Measurements from ENCODE around the gene PLA2G6.
"Not testable (repeated sequence)": the region's sequence is repeated elsewhere in the genome, so short reads cannot be mapped to it uniquely, and the experiment has no call there.

PLA2G6 gene

GRCh38 chr22:38126928-38127668, 54.5 kb downstream of the PLA2G6 start:
- no peak for DNase-seq

DNA sequence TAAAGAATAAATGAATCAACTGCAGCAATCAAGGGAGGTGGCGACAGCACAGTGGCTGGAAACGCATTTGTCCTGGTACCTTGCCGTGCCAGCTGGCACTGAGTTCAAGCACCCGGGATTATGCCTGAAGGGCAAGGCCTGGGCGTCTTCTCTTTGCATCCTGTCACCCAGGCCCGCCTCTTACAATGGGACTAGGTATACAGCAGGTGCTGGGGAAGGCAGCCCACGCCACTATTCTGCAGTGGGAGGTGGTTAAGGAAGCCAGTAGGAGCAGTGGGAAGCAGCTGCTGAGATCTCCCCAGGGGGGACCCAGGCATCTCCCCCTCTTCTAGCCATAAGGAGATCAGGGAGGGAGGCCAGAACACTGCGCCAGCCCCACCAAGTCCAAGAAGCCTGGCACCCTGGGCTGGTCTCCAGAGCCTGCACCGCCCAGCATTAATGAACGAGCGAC, 55.9 kb downstream of the PLA2G6 start:
- no peak for DNase-seq

- no peak for DNase-seq
These were observed 56.5 kb downstream of the PLA2G6 start for GRCh38 chr22:38125038-38125610.

- DNase-seq, result no peak
These were observed 57.2 kb downstream of the PLA2G6 start for GRCh38 chr22:38124236-38124974.

DNA sequence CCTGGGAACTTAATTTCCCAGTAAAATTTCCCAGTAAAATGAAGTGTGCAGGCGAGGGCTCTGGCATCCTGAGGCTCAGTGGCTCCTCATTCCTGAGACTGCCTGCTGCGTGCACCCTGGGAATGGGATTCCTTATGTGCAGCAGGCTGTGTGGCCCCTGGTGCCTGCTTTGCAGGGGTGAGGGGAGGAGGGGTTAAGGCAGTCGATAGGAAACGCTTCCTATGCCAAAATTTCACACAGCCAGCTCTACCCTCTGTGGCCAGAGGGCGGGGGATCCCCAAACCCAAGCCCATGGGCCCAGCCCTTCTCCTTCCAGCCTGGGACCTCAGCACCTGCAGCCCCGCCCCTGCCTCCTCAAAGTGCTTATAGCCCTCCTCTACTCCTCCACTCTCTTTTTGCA, 59.0 kb downstream of the PLA2G6 start:
- no peak for DNase-seq

GRCh38 chr22:38120359-38121110, 61.1 kb downstream of the PLA2G6 start:
- DNase-seq, result no peak

GRCh38 chr22:38118747-38119146, 62.9 kb downstream of the PLA2G6 start:
- not testable (repeated sequence) for DNase-seq

DNA sequence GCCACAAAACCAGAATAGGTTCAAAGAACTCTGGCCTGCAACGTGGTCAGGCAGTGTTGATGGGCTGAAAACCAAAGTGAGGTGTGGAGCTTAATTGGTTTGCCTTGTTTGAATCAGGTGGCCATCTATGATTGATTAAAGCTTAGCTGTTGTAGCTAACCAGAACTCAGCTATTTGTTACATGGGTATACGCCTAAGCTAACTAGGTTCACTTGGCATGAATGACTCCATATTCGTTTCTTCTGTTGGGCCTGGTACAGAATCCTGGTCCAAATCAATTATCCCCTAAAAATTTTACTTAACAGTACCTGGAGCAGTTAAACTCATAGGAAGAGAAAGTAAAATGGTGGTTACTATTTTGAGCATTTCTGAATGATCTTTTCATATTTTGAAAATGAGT, 63.4 kb downstream of the PLA2G6 start:
- no peak for DNase-seq

GRCh38 chr22:38117556-38117955, 64.1 kb downstream of the PLA2G6 start:
- DNase-seq, result not testable (repeated sequence)

- no peak for DNase-seq
These were observed 66.0 kb downstream of the PLA2G6 start for GRCh38 chr22:38115423-38116205.

- DNase-seq, result peak; percentile 77
These were observed 66.9 kb downstream of the PLA2G6 start for GRCh38 chr22:38114484-38115398.

DNA sequence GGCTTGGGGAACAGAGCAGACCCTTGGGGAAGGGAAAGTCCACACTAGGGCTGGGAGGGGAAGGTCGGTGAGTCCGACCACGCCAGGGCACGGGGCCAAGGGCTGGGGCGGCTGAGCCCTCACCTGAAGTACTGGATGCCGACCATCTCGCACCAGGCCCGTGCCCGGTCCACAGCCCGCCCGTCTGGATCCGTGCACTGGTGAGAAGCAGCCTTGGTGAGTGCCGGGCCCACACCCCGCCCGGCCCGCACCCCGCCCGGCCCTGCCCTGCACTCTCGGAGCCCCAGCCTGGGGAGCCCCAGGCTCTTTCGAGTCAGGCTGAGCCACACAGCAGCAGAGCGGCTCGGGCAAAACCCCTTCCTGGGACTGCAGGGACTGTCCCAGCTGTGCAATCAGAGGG, 69.2 kb downstream of the PLA2G6 start:
- DNase-seq, result no peak

DNA sequence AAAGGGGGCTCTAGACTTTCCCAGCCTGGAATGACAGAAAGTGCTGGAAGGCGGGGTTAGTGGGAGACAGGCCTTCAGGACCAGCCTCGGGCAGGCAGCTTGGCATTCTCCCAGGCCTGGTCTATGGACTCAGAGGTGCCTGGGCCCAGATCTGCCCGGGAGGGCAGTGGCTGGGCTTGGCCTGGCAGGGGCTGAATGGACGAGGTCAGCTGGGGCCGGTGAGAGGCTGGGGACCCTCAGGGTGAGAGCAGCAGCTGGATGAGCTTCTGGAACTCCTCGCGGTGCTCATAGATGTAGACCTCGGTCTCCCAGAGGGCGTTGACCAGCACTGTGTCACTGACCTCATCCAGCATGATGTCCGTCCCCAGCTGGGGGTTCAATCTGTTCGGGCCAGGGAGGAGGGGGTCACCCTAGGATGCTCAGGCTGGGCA, 69.7 kb downstream of the PLA2G6 start:
- no peak for DNase-seq

GRCh38 chr22:38110863-38111852, 70.5 kb downstream of the PLA2G6 start:
- no peak for DNase-seq

- DNase-seq, result no peak
These were observed 71.4 kb downstream of the PLA2G6 start, which contains the start of gene BAIAP2L2 for GRCh38 chr22:38110008-38110862. BAIAP2L2 (minus strand) TSS chr22:38110684; CDS start chr22:38110525, 159 bp downstream.

DNA sequence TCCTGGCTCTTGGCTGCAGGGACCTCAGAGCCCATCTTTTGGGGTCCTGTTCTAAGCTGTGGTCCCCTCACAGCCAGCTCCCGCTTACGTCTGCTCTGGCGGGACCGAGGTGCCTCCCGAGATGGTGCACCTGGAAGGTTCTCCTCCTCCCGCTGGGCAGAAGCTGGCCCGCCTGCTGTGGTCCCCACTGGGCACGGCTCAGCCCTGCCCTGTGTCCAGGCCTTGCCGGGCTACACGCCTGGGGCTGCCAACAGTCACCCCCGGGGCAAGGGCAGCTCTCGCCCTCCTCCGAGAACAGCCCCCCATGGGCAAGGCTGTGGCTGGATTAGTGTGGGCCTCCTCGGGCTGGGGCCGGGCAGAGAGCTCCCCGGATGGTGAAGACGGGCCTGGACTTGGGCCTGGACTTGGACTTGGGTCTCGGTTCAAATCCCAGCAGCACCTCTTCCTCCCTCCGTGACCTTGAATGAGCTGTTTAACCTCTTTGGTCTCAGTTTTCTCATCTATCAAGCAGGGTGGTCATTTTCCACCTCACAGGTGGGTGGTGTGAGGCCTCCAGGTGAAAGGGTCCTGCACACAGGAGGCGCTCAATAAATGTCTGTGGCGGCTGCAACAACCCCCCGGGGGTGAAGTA, 72.1 kb downstream of the PLA2G6 start:
- peak; percentile 24 for DNase-seq

DNA sequence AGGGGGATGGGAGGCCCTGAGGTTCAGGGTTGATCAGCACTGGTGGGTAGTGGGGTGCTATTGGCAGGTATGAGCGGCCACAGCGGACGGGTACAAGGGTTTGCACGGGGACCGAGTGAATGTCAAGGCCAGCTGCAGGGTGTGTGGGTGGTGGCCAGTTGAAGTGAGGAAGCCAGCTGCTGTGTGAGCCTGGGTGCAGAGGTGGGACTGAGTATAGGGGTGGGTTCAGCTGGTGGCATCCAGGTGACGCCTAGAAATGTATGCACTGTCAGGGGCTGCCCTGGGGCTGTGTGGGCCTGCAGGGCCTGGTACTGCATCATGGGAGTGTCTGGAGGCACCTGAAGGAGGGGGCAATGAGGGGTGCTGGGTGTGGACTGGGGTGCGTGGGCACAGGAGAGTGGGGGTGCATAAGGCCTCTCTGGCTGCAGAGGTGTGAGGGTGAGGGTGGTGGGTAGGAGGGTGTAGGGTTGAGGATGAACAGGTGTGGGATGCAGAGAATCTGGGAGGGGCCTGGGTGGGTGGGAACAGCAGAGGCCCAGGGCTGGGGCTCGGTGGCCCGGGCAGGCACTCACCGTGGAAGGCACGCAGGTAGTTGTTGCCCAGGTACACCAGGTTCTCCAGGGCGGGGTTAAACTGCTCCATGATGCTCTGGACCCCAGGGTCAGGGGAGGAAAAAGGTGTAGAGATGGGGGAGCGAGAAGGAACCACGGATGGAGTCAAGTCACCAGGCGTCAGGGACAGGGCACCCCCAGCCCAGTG, 72.9 kb downstream of the PLA2G6 start:
- DNase-seq, result no peak
